Stimulated activated CD4-positive, alpha-beta T cell treated with anti-CD3 and anti-CD28 coated beads, Interleukin-4, amount 100 ng/mL, for 1 hour (primary cell): ENCODE data around the gene LYPD8.

Experiments
- DNase-seq: peaks from one replicate; pipeline ENCODE4 v3.0.0-alpha.2; 2020

The LYPD8 gene

GRCh38 chr1:248696261-248696660 lies 59.3 kb downstream of the LYPD8 start:
- DNase-seq = no peak

GRCh38 chr1:248695451-248696132 lies 60.0 kb downstream of the LYPD8 start:
- DNase-seq = no peak

- DNase-seq = no peak
Measured at GRCh38 chr1:248691567-248692155, 63.9 kb downstream of the LYPD8 start.
